ENCODE data around the gene SEMA3B.

DNA sequence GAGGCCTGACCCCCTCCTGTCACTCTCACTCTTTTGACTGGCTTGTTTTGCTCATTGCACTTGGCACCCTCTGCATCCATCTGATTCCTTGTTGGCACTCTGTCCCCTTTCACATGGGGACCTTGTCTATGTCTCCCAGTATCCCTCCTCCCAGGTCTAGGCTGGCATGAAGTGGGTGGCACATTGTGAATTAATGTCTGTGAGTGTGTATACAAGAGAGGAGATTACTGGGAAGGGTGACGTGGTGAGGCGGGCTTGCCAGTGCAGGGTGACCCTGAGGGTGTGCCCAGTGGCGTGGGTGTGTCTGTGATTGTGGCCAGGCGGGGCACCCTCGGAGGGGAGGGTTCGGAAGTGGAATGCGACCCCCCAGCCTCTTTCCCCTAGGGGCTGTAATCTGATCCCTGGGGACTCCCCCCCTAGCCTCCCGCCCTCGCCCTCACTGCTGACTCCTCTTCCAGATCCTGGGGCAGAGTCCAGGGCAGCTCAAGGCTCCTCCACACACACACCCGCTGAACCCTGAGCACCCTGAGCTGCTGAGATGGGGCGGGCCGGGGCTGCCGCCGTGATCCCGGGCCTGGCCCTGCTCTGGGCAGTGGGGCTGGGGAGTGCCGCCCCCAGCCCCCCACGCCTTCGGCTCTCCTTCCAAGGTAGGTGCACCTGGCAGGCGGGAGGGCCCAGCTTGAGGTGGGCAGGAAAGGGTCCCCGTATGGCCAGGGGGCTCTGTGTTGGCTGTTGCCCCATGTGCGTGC lies at the start of gene SEMA3B:
- TF ChIP-seq, protein P1, sequence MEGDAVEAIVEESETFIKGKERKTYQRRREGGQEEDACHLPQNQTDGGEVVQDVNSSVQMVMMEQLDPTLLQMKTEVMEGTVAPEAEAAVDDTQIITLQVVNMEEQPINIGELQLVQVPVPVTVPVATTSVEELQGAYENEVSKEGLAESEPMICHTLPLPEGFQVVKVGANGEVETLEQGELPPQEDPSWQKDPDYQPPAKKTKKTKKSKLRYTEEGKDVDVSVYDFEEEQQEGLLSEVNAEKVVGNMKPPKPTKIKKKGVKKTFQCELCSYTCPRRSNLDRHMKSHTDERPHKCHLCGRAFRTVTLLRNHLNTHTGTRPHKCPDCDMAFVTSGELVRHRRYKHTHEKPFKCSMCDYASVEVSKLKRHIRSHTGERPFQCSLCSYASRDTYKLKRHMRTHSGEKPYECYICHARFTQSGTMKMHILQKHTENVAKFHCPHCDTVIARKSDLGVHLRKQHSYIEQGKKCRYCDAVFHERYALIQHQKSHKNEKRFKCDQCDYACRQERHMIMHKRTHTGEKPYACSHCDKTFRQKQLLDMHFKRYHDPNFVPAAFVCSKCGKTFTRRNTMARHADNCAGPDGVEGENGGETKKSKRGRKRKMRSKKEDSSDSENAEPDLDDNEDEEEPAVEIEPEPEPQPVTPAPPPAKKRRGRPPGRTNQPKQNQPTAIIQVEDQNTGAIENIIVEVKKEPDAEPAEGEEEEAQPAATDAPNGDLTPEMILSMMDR (IDR thresholded peaks at IDR 0.05; ENCODE audit: poor library complexity), result no peak
- no peak for TF ChIP-seq EZH2 (IDR thresholded peaks at IDR 0.05; ENCODE audit: borderline replicate concordance)

All from hepatocyte (in vitro differentiated cells).